HepG2 (cell line): ENCODE results near the gene CYP19A1. TPM values are rescaled to one million over a fixed set of nuclear protein-coding genes. Genes with fewer than 3 reads are reported as not detected.

Experiments used
- ATAC-seq: fragments of 200-7000 bp; cut with Tn5 transposase; 3 replicates; pipeline ENCODE4 v1.9.1; 2020; ENCODE audit warnings: mild to moderate bottlenecking, moderate library complexity
- BruUV-seq: library from RNA; stranded (reverse); fragments of 400-500 nt; replicated peaks from 2 replicates; lab custom pipeline; 2021; lab: Mats Ljungman, UMichigan
- CTCF ChIA-PET: fragments of 300-600 bp; formaldehyde crosslinking; extraction: SDS; loops from one replicate; lab custom pipeline; 2021; ENCODE audit warnings: low total read pairs, inconsistent platforms, low intra/inter-chr PET ratio; lab: Yijun Ruan, JAX
- POLR2A ChIA-PET: fragments of 350-600 bp; sonication (Branson Sonifier 250); formaldehyde crosslinking; loops from one replicate; lab custom pipeline; 2020; ENCODE audit warnings: antibody characterized with exemption, inconsistent platforms; lab: Yijun Ruan, JAX
- DNase-seq: peaks from one replicate; pipeline ENCODE4 v3.0.0-alpha.2; 2015; ENCODE audit warnings: low spot score
- FAIRE-seq: peaks from 3 replicates; lab custom pipeline; 2011; peaks lifted over from hg19 to GRCh38; lab: Jason Lieb, UNC
- H2AFZ ChIP-seq: one replicate; pipeline ENCODE4 v1.6.1; 2011; ENCODE audit warnings: low read length, inconsistent platforms
- H3K27ac ChIP-seq: fragments of 300-600 bp; 3 replicates; pipeline ENCODE4 v1.8.0; 2011; ENCODE audit warnings: mixed run types, mild to moderate bottlenecking, mixed read lengths, low read length, inconsistent platforms; ENCODE audit not compliant: insufficient read depth; ENCODE audit errors: extremely low read length
- H3K27me3 ChIP-seq, 2 experiments: fragments of 200-600 bp in 1 of 2; 2 replicates in 1 of 2; 3 replicates in 1 of 2; pipeline versions ENCODE4 v1.6.0 to v1.8.0; 2011; ENCODE audit warnings: low read length in 2 of 2, mild to moderate bottlenecking in 2 of 2, moderate library complexity in 2 of 2, inconsistent platforms in 1 of 2; ENCODE audit not compliant: insufficient read depth in 2 of 2, control insufficient read depth in 1 of 2
- H3K36me3 ChIP-seq, 2 experiments: fragments of 200-600 bp in 1 of 2; replicated peaks in 1 of 2; 2 replicates in 1 of 2; 3 replicates in 1 of 2; pipeline versions ENCODE4 v1.5.1 to v1.8.0; 2011; ENCODE audit warnings: low read length in 2 of 2, inconsistent platforms in 1 of 2; ENCODE audit not compliant: insufficient read depth in 2 of 2, control insufficient read depth in 1 of 2
- H3K4me1 ChIP-seq: 2 replicates; pipeline ENCODE4 v1.5.1; 2012; ENCODE audit warnings: low read length, inconsistent platforms; ENCODE audit not compliant: insufficient read depth
- H3K4me2 ChIP-seq: 2 replicates; pipeline ENCODE4 v1.6.0; 2011; ENCODE audit warnings: low read depth, low read length, inconsistent platforms
- H3K4me3 ChIP-seq, 3 experiments: fragments of 200-600 bp in 1 of 3; sonication (generic), shearing (Covaris generic) in 1 of 3; replicated peaks in 1 of 3; 2 replicates each; pipeline ENCODE4 v1.5.1; 2011 to 2016; ENCODE audit warnings: low read length in 3 of 3, inconsistent platforms in 2 of 3, low read depth in 2 of 3, mild to moderate bottlenecking in 2 of 3, control low read depth in 1 of 3, mixed read lengths in 1 of 3; ENCODE audit not compliant: insufficient read depth in 1 of 3
- H3K79me2 ChIP-seq: one replicate; pipeline ENCODE4 v1.6.1; 2011; ENCODE audit warnings: low read length, inconsistent platforms; ENCODE audit not compliant: insufficient read depth
- H3K9ac ChIP-seq: 2 replicates; pipeline ENCODE4 v1.6.0; 2011; ENCODE audit warnings: mild to moderate bottlenecking, low read depth, low read length, inconsistent platforms; ENCODE audit not compliant: insufficient read depth
- H3K9me3 ChIP-seq: 2 replicates; pipeline ENCODE4 v1.5.1; 2012; ENCODE audit warnings: mild to moderate bottlenecking, low read length
- H4K20me1 ChIP-seq: 2 replicates; pipeline ENCODE4 v1.6.0; 2011; ENCODE audit warnings: inconsistent platforms, mild to moderate bottlenecking, low read length, moderate library complexity; ENCODE audit not compliant: insufficient read depth
- AKNA ChIP-seq: sonication (generic); formaldehyde crosslinking; IDR thresholded peaks from 2 replicates; pipeline ENCODE4 v1.4.0; 2020; ENCODE audit warnings: missing genetic modification reagents, borderline replicate concordance
- BCL3 ChIP-seq: sonication (generic); formaldehyde crosslinking; IDR thresholded peaks from 2 replicates; pipeline ENCODE4 v1.5.1; 2020; ENCODE audit warnings: mild to moderate bottlenecking, missing genetic modification reagents, moderate library complexity
- USF2 ChIP-seq, 2 experiments: sonication (generic) in 1 of 2; formaldehyde crosslinking in 1 of 2; IDR thresholded peaks; 2 replicates each; pipeline versions ENCODE4 v1.5.1 to v1.6.1; 2011 to 2020; ENCODE audit warnings: borderline replicate concordance in 1 of 2, low read depth in 1 of 2, low read length in 1 of 2, mild to moderate bottlenecking in 1 of 2, missing genetic modification reagents in 1 of 2, moderate library complexity in 1 of 2
- ZNF225 ChIP-seq: sonication (generic); formaldehyde crosslinking; IDR thresholded peaks from 2 replicates; pipeline ENCODE4 v1.4.0; 2020; ENCODE audit warnings: mild to moderate bottlenecking, missing genetic modification reagents
- ZNF629 ChIP-seq: sonication (generic); formaldehyde crosslinking; conservative IDR thresholded peaks from 2 replicates; pipeline ENCODE4 v1.5.0; 2020; ENCODE audit warnings: missing genetic modification reagents
- WGBS: methylation state at CpG from one replicate; pipeline ENCODE4 v1.1.6; 2017; ENCODE audit warnings: low lambda C conversion rate; 5-methylcytosine and 5-hydroxymethylcytosine counted together
- in situ Hi-C: cut with HindIII; loops from 2 replicates; pipeline ENCODE4 v1.10.0; 2017; ENCODE audit warnings: low pct_unique_long_range_greater_than_20kb; ENCODE audit not compliant: extremely low pct_ligation_motif_present
- intact Hi-C: fragments of 100-400 bp; cut with micrococcal nuclease; formaldehyde crosslinking; loops from one replicate; pipeline ENCODE4 v1.10.0; 2022; ENCODE audit not compliant: unreplicated experiment
- polyA plus RNA-seq, 8 experiments: library from polyadenylated mRNA; depleted of rRNA in 3 of 8; stranded (reverse) in 7 of 8; unstranded in 1 of 8; fragments of >200 nt; fragmentation: Illumina TruSeq in 4 of 8; extraction: Trizol in 4 of 8; gene quantifications; 2 replicates each; pipeline versions ENCODE4 v1.2.1 to v1.2.3, GENCODE V29; 2011 to 2016; ENCODE audit warnings: low read depth in 4 of 8, missing spikeins in 1 of 8, mixed read lengths in 1 of 8; ENCODE audit not compliant: insufficient read depth in 1 of 8
- total RNA-seq, 5 experiments: library from RNA; depleted of rRNA; stranded (reverse); fragments of >200 nt; fragmentation: Illumina TruSeq; extraction: Trizol; gene quantifications; 2 replicates each; pipeline ENCODE4 v1.2.3, GENCODE V29; 2016; ENCODE audit warnings: low read depth in 1 of 5

CYP19A1 gene
- total and polyA plus RNA-seq, 2 of the 13 experiments (the other 11 are each of a cell fraction or from before 2014, with no cell fraction given): 10.9 to 23.0 TPM

GRCh38 chr15:51245628-51246027, 92.8 kb downstream of the CYP19A1 start:
- Histone ChIP-seq H3K4me1 (no peaks in the 10 kb centered on the region), H3K36me3 (no peaks in the 10 kb centered on the region), H3K79me2 (no peaks in the 10 kb centered on the region), H3K27ac (no peak overlapping the region), H3K9ac (no peak overlapping the region), H3K4me3 (no peak overlapping the region), H3K27me3 (no peaks in the 10 kb centered on the region), H3K9me3 (no peaks in the 10 kb centered on the region), H4K20me1 (no peaks in the 10 kb centered on the region), H2AFZ (no peak overlapping the region), H3K4me2 (no peak overlapping the region)
- BruUV-seq: no TSS peak
- ChIA-PET POLR2A (no interaction called here), CTCF (no interaction called here)
- intact Hi-C loops: no loop called here
- in situ Hi-C loops: no loop called here
- no peak for DNase-seq
- WGBS: 94% methylated on average over 1 of the region's 1 CpG
- FAIRE-seq: no peak
- TF ChIP-seq ZNF225 (CRISPR knock-in tag): no peak
- TF ChIP-seq USF2 (IDR thresholded peaks at IDR 0.05; ENCODE audit: low read depth, low read length): no peak
- TF ChIP-seq USF2 (CRISPR knock-in tag; IDR thresholded peaks at IDR 0.05; ENCODE audit: borderline replicate concordance): no peak
- TF ChIP-seq ZNF629: peak; percentile 68
- TF ChIP-seq BCL3 (CRISPR knock-in tag): no peak
- TF ChIP-seq AKNA (CRISPR knock-in tag): no peak
- ATAC-seq: no peak
